Skeletal muscle satellite cell (primary cell): ENCODE measurements around the gene FANCB.

Source experiments
- H3K27me3 ChIP-seq: 2 replicates; pipeline ENCODE4 v1.7.0; 2013; ENCODE audit warnings: low read length; ENCODE audit not compliant: control insufficient read depth, insufficient read depth
- H3K36me3 ChIP-seq: 2 replicates; pipeline ENCODE4 v1.7.0; 2013; ENCODE audit warnings: mild to moderate bottlenecking, control low read depth, low read length; ENCODE audit not compliant: insufficient read depth
- H3K4me1 ChIP-seq: 2 replicates; pipeline ENCODE4 v1.7.0; 2013; ENCODE audit warnings: low read length; ENCODE audit not compliant: control insufficient read depth, insufficient read depth
- H3K4me2 ChIP-seq: 2 replicates; pipeline ENCODE4 v1.7.0; 2013; ENCODE audit warnings: mild to moderate bottlenecking, low read length
- H3K4me3 ChIP-seq: 2 replicates; pipeline ENCODE4 v1.7.0; 2013; ENCODE audit warnings: low read length
- H3K9ac ChIP-seq: 2 replicates; pipeline ENCODE4 v1.7.0; 2013; ENCODE audit warnings: mild to moderate bottlenecking, low read depth, low read length, moderate library complexity
- H3K9me3 ChIP-seq: replicated peaks from 2 replicates; pipeline ENCODE4 v1.7.0; 2013; ENCODE audit warnings: mild to moderate bottlenecking, control low read depth, low read length

FANCB gene

DNA sequence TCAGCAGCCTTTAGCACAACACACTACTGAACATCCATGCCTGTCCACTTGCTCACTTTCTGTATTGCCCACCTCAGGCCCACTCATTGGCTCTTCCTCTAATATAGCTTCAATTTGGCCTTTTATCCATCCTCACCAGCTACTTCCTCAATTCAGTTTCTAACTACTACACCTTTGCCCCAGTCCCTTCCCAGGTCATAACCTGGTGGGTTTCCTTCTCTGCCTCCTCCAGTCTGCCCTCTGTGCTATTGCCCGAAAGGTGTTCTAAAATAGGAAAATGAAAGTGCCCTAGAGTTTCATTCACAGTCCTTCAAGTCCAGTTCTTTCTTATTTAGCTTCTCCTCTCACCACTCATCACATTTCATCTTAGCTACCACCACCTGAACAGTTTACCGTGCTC, 23.4 kb upstream of the FANCB start:
- Histone ChIP-seq H3K36me3 (no peaks in the 10 kb centered on the region), H3K9ac (no peak overlapping the region), H3K4me2 (no peak overlapping the region), H3K4me1 (peaks cover 8% of the 10 kb centered on the region), H3K27me3 (no peaks in the 10 kb centered on the region), H3K9me3 (no peaks in the 10 kb centered on the region), H3K4me3 (no peak overlapping the region)

- no peaks in the 10 kb centered on the region for H3K36me3 ChIP-seq
- H3K4me1 ChIP-seq, result no peaks in the 10 kb centered on the region
- H3K9ac ChIP-seq, result no peak overlapping the region
- no peaks in the 10 kb centered on the region for H3K9me3 ChIP-seq
- H3K27me3 ChIP-seq, result no peaks in the 10 kb centered on the region
- H3K4me3 ChIP-seq, result no peak overlapping the region
- no peak overlapping the region for H3K4me2 ChIP-seq
These were observed 13.4 kb upstream of the FANCB start for GRCh38 chrX:14886252-14886651.

GRCh38 chrX:14884714-14885113, 11.8 kb upstream of the FANCB start:
- no peaks in the 10 kb centered on the region for H3K27me3 ChIP-seq
- H3K9me3 ChIP-seq, result no peaks in the 10 kb centered on the region
- H3K9ac ChIP-seq, result no peak overlapping the region
- no peak overlapping the region for H3K4me2 ChIP-seq
- H3K36me3 ChIP-seq, result no peaks in the 10 kb centered on the region
- no peaks in the 10 kb centered on the region for H3K4me1 ChIP-seq
- no peak overlapping the region for H3K4me3 ChIP-seq

- Histone ChIP-seq H3K4me3 (no peak overlapping the region), H3K9me3 (no peaks in the 10 kb centered on the region), H3K36me3 (no peaks in the 10 kb centered on the region), H3K4me2 (no peak overlapping the region), H3K9ac (no peak overlapping the region), H3K4me1 (no peaks in the 10 kb centered on the region), H3K27me3 (no peaks in the 10 kb centered on the region)
These were observed 11.0 kb upstream of the FANCB start for GRCh38 chrX:14883826-14884225.

- H3K9ac ChIP-seq, result no peak overlapping the region
- H3K36me3 ChIP-seq, result no peaks in the 10 kb centered on the region
- H3K27me3 ChIP-seq, result no peaks in the 10 kb centered on the region
- H3K4me3 ChIP-seq, result no peak overlapping the region
- H3K9me3 ChIP-seq, result no peaks in the 10 kb centered on the region
- H3K4me1 ChIP-seq, result no peaks in the 10 kb centered on the region
- H3K4me2 ChIP-seq, result no peak overlapping the region
These were observed 2.8 kb upstream of the FANCB start for GRCh38 chrX:14875624-14876023.

DNA sequence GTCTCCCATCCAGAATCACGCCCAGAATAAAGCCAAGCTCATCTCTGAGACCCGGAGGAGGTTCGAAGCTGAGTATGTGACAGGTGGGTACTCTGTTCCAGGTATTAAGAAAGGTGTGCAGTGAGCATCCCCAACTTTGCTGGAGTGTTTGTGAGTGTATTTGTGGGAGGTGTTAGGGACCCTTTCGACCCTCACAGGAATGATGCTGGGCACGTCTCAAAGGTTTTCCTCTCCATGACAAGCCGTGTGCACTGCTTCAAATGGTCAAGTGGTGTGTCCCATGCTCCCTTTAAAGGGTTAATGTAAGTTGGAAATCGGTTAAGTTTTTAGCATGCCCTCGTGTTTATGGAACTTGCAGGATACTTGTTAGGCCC, 794 bp upstream of the FANCB start:
- Histone ChIP-seq H3K4me2 (peak overlapping the region; percentile 84), H3K4me3 (peak overlapping the region; percentile 93), H3K4me1 (no peaks in the 10 kb centered on the region), H3K9ac (peak overlapping the region; percentile 94), H3K36me3 (no peaks in the 10 kb centered on the region), H3K27me3 (no peaks in the 10 kb centered on the region), H3K9me3 (no peaks in the 10 kb centered on the region)

DNA sequence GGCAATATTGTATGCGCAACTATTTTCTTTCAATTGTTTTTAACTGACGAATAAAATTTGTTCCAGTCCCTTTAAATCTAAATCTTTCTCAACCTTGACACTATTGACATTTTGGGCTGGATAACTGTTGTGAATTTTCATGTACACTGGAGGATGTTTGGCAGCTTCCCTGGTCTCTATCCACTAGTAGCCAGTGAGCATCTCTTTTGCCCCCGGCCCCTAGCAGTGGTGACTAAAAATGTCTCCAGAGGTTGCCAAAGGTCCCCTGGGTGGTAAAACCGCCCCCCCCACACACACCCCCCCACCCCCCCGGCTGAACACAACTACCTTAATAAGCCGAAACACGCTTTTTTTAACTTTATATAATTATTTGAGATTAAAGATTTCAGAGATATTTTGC, 514 bp downstream of the FANCB start:
- Histone ChIP-seq H3K9me3 (no peaks in the 10 kb centered on the region), H3K4me3 (peak overlapping the region; percentile 87), H3K4me2 (peak overlapping the region; percentile 81), H3K9ac (peak overlapping the region; percentile 72), H3K27me3 (no peaks in the 10 kb centered on the region), H3K36me3 (no peaks in the 10 kb centered on the region), H3K4me1 (no peaks in the 10 kb centered on the region)

- no peaks in the 10 kb centered on the region for H3K4me1 ChIP-seq
- no peaks in the 10 kb centered on the region for H3K27me3 ChIP-seq
- H3K9me3 ChIP-seq, result no peaks in the 10 kb centered on the region
- H3K4me2 ChIP-seq, result peak overlapping the region; percentile 68
- no peak overlapping the region for H3K9ac ChIP-seq
- H3K36me3 ChIP-seq, result no peaks in the 10 kb centered on the region
- H3K4me3 ChIP-seq, result peak overlapping the region; percentile 46
These were observed 1.1 kb downstream of the FANCB start for GRCh38 chrX:14871767-14872166.

- Histone ChIP-seq H3K9ac (peak overlapping the region; percentile 37), H3K4me1 (peaks cover 10% of the 10 kb centered on the region), H3K4me3 (no peak overlapping the region), H3K36me3 (no peaks in the 10 kb centered on the region), H3K4me2 (peak overlapping the region; percentile 40), H3K9me3 (no peaks in the 10 kb centered on the region), H3K27me3 (no peaks in the 10 kb centered on the region)
These were observed 7.7 kb downstream of the FANCB start for GRCh38 chrX:14865201-14865600.

GRCh38 chrX:14864631-14865030, 8.2 kb downstream of the FANCB start:
- Histone ChIP-seq H3K4me2 (peak overlapping the region; percentile 40), H3K4me3 (no peak overlapping the region), H3K36me3 (no peaks in the 10 kb centered on the region), H3K4me1 (peaks cover 10% of the 10 kb centered on the region), H3K9me3 (no peaks in the 10 kb centered on the region), H3K27me3 (no peaks in the 10 kb centered on the region), H3K9ac (peak overlapping the region; percentile 37)

GRCh38 chrX:14851526-14851925, 21.3 kb downstream of the FANCB start:
- no peak overlapping the region for H3K9ac ChIP-seq
- no peaks in the 10 kb centered on the region for H3K36me3 ChIP-seq
- H3K9me3 ChIP-seq, result no peaks in the 10 kb centered on the region
- H3K4me1 ChIP-seq, result no peaks in the 10 kb centered on the region
- no peak overlapping the region for H3K4me3 ChIP-seq
- H3K27me3 ChIP-seq, result no peaks in the 10 kb centered on the region
- no peak overlapping the region for H3K4me2 ChIP-seq

GRCh38 chrX:14843666-14844065, 29.2 kb downstream of the FANCB start:
- no peak overlapping the region for H3K4me2 ChIP-seq
- no peaks in the 10 kb centered on the region for H3K36me3 ChIP-seq
- H3K4me1 ChIP-seq, result no peaks in the 10 kb centered on the region
- no peak overlapping the region for H3K9ac ChIP-seq
- no peaks in the 10 kb centered on the region for H3K9me3 ChIP-seq
- H3K4me3 ChIP-seq, result no peak overlapping the region
- H3K27me3 ChIP-seq, result no peaks in the 10 kb centered on the region
